Adrenal gland (tissue), 12 donors: ENCODE results near the gene MSLN. TPM values are rescaled to one million over a fixed set of nuclear protein-coding genes. Genes with fewer than 3 reads are reported as not detected.

Experiments
- DNase-seq, 7 donors: peaks; one replicate each; pipeline ENCODE4 v3.0.0-alpha.2; 2019 to 2020
- H3K27ac ChIP-seq, 5 donors: fragments of 200-600 bp; sonication (generic) in 4 of 5; 1 replicate in 3 of 5; 2 replicates in 2 of 5; pipeline versions ENCODE4 v1.5.1 to v1.8.0; 2016 to 2020; ENCODE audit warnings: mild to moderate bottlenecking in 1 of 5
- H3K27me3 ChIP-seq: fragments of 200-600 bp; 2 replicates; pipeline ENCODE4 v1.8.0; 2021
- H3K36me3 ChIP-seq, 2 donors: fragments of 200-600 bp; replicated peaks in 1 of 2; 1 replicate in 1 of 2; 2 replicates in 1 of 2; pipeline versions ENCODE4 v1.5.1 to v1.8.0; 2018 to 2022
- H3K4me1 ChIP-seq, 2 donors: fragments of 200-600 bp; replicated peaks in 1 of 2; 1 replicate in 1 of 2; 2 replicates in 1 of 2; pipeline versions ENCODE4 v1.5.1 to v1.8.0; 2018 to 2021
- H3K4me3 ChIP-seq, 4 donors: fragments of 200-600 bp; sonication (generic) in 3 of 4; one replicate each; pipeline ENCODE4 v1.5.1; 2016 to 2018
- H3K9me3 ChIP-seq, 3 donors: fragments of 200-600 bp; sonication (generic) in 1 of 3; replicated peaks in 1 of 3; 1 replicate in 2 of 3; 2 replicates in 1 of 3; pipeline versions ENCODE4 v1.5.1 to v1.8.0; 2016 to 2021
- POLR2A ChIP-seq, 2 donors: fragments of 450-650 bp; IDR thresholded peaks; one replicate each; pipeline ENCODE4 v1.6.1; 2017; ENCODE audit warnings: antibody characterized with exemption in 2 of 2, mild to moderate bottlenecking in 2 of 2, moderate library complexity in 1 of 2
- WGBS, 4 donors: extraction: QIAGEN DNeasy Blood & Tissue Kit in 2 of 4; methylation state at CpG; one replicate each; pipeline versions ENCODE4 v1.1.5 to v1.1.7; 2013 to 2017; 5-methylcytosine and 5-hydroxymethylcytosine counted together
- intact Hi-C, 2 donors: fragments of 100-400 bp; cut with DNase I; formaldehyde crosslinking; loops; one replicate each; pipeline versions ENCODE4 v1.14.1 to v1.15.0; 2022 to 2023
- polyA plus RNA-seq, 3 donors: library from polyadenylated mRNA; stranded (reverse); fragments of 200-250 nt in 2 of 3; fragments of 350-450 nt in 1 of 3; fragmentation: Illumina TruSeq in 1 of 3; extraction: RNeasy Lipid Tissue Mini Kit (QIAGEN cat#74804) in 1 of 3; gene quantifications; one replicate each; pipeline ENCODE4 v1.2.3, GENCODE V29; 2013 to 2014
- total RNA-seq, 9 donors: library from RNA; depleted of rRNA in 4 of 9; stranded (reverse); fragments of >200 nt in 4 of 9; fragments of 120-200 nt in 1 of 9; fragmentation: NEBNext Ultra II Directional in 1 of 9; extraction: Animal tissue kit (Norgen Biotek cat#: 25700) in 1 of 9; gene quantifications; one replicate each; pipeline versions ENCODE4 v1.1.0 to v1.2.4, GENCODE V29; 2013 to 2023
- TF ChIP-seq, protein P1 (sequence below), 6 experiments: fragments of 450-650 bp in 4 of 6; fragments of 200-600 bp in 2 of 6; sonication (generic) in 1 of 6; IDR thresholded peaks; 1 replicate in 5 of 6; 2 replicates in 1 of 6; pipeline versions ENCODE4 v1.5.1 to v1.8.0; 2016 to 2021; ENCODE audit warnings: antibody characterized with exemption in 6 of 6, mild to moderate bottlenecking in 2 of 6, moderate library complexity in 1 of 6
- donor health status: healthy with polysubstance abuse.
- donor health status: Bipolar disorder and iron deficiency.
- donor health status: DM: yes; HTN: yes; CAD: no.
- donor health status: DM: no; HTN: no; CAD: no.
- donor health status: DM: no; HTN: no; CAD: no.
- donor health status: DM: yes; HTN: yes; CAD: no.

MSLN gene
- total and polyA plus RNA-seq, 12 donors = 0.13 to 0.46 (median 0.30) TPM; not detected in 8

DNA sequence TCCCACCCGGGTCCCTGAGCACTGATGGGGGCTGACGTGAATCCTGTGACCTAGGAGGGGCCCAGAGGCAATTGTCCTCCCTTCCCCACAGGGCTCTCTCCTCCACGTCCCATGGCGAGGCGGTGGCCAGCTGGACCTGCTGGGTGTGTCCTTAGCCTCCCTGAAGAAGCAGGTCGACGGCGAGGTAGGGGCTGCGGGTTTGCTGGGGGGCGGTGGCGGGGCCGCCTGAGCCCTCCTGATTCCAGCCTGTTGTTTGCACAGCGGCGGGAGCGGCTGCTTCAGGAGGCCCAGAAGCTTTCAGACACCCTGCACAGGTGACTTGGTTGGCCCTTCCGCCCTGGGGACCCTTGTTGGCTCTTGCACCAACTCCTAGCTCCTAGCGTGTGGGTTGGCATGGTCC is 29.6 kb downstream of the MSLN start:
- peaks cover 0 to 11% of the 10 kb centered on the region in 2 donors for H3K36me3 ChIP-seq
- no peak overlapping the region for H3K4me3 ChIP-seq
- no peak for DNase-seq
- peaks cover 10 to 18% of the 10 kb centered on the region in 2 donors for H3K4me1 ChIP-seq
- H3K27me3 ChIP-seq = no peaks in the 10 kb centered on the region
- H3K27ac ChIP-seq = no peak overlapping the region
- no peaks in the 10 kb centered on the region for H3K9me3 ChIP-seq
- intact Hi-C loops = no loop called here
- 90 to 94% (median 93%) methylated on average over 6 to 17 of the region's 17 CpGs for WGBS, 4 donors
- TF ChIP-seq, protein P1, sequence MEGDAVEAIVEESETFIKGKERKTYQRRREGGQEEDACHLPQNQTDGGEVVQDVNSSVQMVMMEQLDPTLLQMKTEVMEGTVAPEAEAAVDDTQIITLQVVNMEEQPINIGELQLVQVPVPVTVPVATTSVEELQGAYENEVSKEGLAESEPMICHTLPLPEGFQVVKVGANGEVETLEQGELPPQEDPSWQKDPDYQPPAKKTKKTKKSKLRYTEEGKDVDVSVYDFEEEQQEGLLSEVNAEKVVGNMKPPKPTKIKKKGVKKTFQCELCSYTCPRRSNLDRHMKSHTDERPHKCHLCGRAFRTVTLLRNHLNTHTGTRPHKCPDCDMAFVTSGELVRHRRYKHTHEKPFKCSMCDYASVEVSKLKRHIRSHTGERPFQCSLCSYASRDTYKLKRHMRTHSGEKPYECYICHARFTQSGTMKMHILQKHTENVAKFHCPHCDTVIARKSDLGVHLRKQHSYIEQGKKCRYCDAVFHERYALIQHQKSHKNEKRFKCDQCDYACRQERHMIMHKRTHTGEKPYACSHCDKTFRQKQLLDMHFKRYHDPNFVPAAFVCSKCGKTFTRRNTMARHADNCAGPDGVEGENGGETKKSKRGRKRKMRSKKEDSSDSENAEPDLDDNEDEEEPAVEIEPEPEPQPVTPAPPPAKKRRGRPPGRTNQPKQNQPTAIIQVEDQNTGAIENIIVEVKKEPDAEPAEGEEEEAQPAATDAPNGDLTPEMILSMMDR (IDR thresholded peaks at IDR 0.05) = no peak
- TF ChIP-seq POLR2A (IDR thresholded peaks at IDR 0.05) = no peak

- 94 to 98% (median 98%) methylated on average over 18 to 23 of the region's 23 CpGs for WGBS, 4 donors
- Histone ChIP-seq H3K27me3 (no peaks in the 10 kb centered on the region), H3K4me3 (no peak overlapping the region), H3K9me3 (no peaks in the 10 kb centered on the region), H3K36me3 (peaks cover 0 to 5% of the 10 kb centered on the region in 2 donors), H3K27ac (no peak overlapping the region), H3K4me1 (peaks cover 10 to 18% of the 10 kb centered on the region in 2 donors)
- TF ChIP-seq, protein P1 (IDR thresholded peaks at IDR 0.05) = no peak
- no peak for TF ChIP-seq POLR2A (IDR thresholded peaks at IDR 0.05)
- no peak for DNase-seq
- intact Hi-C loops = no loop called here
These were observed 30.6 kb downstream of the MSLN start for GRCh38 chr16:791131-791530.

DNA sequence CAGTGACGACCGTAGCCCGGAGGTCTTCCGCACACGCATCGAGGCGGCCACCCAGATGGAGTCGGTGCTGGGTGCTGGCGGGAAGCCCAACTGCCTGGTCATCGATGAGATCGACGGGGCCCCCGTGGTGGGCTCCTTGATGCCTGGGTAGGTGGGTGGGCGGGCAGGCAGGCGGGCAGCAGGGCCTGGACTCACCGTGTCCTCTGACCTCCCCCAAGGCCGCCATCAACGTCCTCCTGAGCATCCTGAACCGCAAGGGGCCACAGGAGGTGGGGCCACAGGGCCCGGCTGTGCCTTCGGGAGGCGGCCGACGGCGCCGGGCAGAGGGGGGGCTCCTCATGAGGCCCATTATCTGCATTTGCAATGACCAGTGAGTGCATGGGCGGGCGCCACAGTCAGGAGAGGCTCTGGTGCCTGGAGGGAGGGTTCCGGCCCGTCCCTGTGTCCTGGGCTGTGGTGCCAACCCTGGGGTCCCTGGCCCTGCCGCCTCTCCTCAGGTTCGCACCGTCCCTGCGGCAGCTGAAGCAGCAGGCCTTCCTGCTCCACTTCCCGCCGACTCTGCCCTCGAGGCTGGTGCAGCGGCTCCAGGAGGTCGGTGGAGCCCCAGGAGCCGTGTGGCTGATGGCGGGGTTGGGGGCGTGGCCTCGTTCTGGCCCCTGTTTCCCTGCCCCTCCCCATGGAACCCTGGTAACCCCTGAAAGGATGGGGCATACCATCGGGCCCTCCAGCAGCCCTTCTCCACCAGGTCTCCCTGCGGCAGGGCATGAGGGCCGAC is 31.9 kb downstream of the MSLN start:
- no peak overlapping the region for H3K4me3 ChIP-seq
- TF ChIP-seq, protein P1 (IDR thresholded peaks at IDR 0.05) = no peak
- no peak for TF ChIP-seq POLR2A (IDR thresholded peaks at IDR 0.05)
- intact Hi-C loops = no loop called here
- DNase-seq = no peak
- H3K9me3 ChIP-seq = no peaks in the 10 kb centered on the region
- H3K36me3 ChIP-seq = no peaks in the 10 kb centered on the region
- no peak overlapping the region for H3K27ac ChIP-seq
- no peaks in the 10 kb centered on the region for H3K27me3 ChIP-seq
- WGBS, 4 donors = 91 to 96% (median 93%) methylated on average over 4 to 46 of the region's 46 CpGs
- H3K4me1 ChIP-seq = peaks cover 7 to 10% of the 10 kb centered on the region in 2 donors

- Histone ChIP-seq H3K4me3 (no peak overlapping the region), H3K27me3 (no peaks in the 10 kb centered on the region), H3K27ac (no peak overlapping the region), H3K9me3 (no peaks in the 10 kb centered on the region), H3K36me3 (no peaks in the 10 kb centered on the region), H3K4me1 (peaks cover 5 to 7% of the 10 kb centered on the region in 2 donors)
- TF ChIP-seq POLR2A (IDR thresholded peaks at IDR 0.05) = no peak
- TF ChIP-seq, protein P1 (IDR thresholded peaks at IDR 0.05) = no peak
- intact Hi-C loops = no loop called here
- 80 to 96% (median 91%) methylated on average over 4 to 8 of the region's 8 CpGs for WGBS, 4 donors
- DNase-seq = no peak
These were observed 32.9 kb downstream of the MSLN start for GRCh38 chr16:793414-793813.
